HUDEP-2 (cell line): ENCODE results near the gene ALPL.
A peak's percentile ranks its signal among the peaks of the same experiment; 100 is the strongest.
"Not testable (repeated sequence)": the region's sequence is repeated elsewhere in the genome, so short reads cannot be mapped to it uniquely, and the experiment has no call there.

Experiments
- DNase-seq, 76 experiments: peaks; one replicate each; lab custom pipeline; 2025; ENCODE audit not compliant: unreplicated experiment in 76 of 76; lab: John Stamatoyannopoulos, UW

Gene ALPL

DNA sequence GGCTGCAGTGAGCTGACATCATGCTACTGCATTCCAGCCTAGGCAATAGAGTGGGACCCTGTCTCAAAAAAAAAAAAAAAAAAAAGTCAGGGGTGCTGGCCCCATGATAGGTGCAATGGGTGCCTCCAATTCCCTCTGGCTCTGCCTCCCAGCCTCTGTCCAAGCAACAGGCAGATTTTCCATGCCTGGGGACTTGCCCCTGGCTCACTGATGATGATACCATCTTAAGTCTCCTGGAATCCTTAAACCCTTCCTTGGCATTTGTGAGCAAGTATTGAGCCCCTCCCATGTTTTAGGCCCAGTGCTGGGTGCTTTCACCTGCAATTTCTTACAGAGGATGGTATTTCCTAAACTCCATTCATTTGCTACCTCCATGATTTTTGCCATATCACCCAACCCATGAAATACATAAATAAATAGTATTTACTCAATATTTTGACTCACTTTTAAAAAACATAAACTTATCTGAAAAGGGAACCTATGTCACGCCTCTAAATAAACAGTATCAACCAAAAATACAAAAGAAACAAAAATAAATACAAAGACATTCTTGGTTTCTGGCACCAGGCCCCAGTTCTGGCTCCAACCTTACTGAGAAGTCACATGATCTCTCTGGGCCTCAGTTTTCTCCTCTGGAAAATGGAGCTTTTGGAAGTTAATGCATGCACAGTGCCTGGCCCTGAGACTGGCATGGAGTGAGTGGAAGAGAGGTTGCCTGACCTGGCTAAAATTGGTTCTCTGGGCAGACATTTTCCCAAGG lies 1.5 kb upstream of the ALPL start:
- no peak for DNase-seq

DNA sequence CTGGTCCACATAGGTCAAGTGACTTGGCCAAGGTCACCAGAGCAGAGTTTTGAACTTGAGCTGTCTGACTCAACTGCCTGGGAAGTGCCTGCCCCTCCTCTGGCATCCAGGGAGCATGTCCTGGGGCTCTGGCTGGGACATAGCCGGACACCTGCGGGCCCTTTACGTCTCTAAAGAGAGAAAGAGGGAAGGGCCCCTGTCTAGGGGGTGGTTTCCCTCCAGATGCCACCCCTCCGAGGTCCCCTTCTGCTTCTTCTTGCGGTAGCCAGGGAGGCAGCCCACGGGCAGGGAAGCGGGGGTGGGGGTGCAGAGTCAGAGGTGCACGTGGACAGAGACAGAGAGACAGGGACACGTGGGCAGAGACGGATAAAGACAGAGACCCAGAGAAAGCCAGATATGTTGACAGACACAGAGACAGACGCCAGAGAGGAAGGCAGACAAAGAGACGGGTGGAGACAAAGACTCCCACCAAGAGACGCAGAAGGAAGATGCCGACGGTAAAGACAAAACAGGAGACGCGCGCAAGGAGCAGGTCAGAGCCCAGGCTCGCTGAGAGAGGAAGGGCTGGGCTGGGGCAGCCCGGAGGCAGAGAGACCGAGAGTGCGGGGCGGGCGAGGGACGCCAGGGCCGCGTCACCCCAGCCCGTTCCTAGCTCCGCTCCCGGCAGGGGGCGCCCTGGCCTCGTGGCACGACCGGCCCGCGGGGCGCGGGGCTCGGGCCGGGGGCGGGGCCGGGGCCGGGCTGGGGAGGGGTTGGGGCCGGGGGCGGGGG lies 458 bp upstream of the ALPL start:
- DNase-seq, result peak in 55 of 76 experiments; percentile 6 to 79 (median 49)

DNA sequence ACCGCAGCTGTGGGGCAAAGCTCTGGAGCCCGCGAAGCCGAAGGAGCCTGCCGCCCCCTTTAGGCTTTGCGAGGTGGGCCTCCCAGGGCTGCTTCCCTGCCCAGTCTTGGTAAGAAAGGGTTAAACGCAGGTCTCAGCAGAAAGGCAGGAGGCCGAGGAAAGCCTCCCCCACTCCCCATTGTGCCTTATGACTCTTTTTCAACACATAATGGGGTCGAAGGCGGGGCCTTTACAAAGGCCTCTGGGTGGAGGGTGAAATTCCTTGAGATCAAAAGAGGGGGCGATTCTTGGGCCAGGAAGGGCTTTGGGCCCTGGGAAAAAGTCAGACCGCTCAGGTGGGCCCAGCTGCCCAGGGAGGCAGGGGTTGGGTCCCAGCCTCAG lies 880 bp downstream of the ALPL start:
- DNase-seq, result no peak

DNA sequence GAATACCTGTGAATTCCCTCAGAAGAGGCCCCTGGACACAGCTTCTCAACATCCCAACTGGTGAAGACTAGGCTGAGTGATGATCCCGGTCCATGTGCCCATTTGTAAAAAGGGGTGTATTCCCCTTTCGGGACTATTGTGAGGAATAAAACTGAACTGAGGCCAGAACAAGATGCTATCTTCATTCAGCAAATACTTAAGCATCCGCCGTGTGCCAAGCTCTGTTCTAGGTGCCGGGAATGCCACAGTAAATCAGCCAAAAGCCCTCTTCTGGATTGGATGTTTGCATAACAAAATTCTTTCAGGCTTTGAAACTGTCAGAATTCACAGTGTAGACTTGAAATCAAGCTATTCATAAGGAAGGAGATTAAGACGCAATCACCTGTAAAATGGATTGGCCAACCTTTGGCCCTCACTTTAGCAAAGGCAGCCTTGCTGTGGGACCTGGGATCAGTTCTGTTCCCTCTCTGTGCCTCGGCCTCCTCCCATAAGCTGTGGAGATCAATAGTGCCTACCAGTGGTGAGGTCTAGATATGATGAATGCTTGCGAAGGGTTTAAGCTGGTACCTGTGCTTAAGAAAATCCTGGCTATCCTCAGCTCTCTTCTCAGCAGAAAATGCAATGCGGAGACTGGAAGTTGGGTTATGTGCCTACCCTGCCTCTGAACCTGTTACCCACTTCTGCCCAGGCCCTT lies 1.8 kb downstream of the ALPL start:
- DNase-seq, result peak in 7 of 76 experiments; percentile 5 to 12 (median 10)

DNA sequence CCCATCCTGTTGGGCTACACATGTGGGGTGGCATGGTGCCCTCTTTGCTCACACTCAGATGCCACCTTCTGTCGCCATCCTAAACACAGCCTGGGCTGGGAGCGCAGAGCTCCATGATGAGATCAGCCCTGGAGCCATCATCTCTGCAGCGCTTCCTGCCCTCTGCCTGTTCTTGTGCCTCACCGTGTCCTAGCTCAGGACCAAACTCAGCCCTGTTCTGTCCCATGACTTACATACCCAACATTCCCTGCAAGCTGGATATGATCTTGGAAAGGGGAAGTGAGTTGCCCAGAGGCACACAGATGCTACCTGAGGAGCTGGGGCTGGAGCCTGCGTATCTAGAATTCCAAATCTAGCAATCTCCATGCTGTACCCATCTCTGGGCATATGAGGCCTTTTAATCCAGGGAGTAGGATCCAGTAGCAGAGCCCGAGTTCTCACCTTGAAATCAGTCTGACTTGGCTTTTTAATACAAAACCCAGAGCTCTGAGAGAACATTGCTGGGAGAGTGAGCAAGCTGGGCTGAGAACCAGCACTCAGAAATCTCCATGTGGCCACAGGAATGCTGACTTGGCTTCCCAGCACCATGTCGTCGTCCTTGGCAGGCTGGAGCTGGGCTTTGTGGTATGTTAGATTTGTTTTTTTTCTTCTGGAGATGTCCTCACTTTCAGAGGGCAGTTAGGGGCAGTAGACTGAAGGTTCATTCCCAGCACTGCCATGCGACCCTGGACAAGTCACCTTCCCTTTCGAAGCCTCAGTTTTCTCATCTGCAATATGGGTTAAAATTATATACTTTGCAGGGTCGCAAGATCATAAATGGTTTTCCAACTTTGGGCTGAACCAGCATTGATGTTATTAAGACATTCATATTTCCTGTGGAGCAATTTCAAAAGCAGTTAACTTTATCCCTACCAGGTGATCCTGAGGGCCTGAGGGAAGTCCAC lies 2.6 kb downstream of the ALPL start:
- DNase-seq, result no peak

DNA sequence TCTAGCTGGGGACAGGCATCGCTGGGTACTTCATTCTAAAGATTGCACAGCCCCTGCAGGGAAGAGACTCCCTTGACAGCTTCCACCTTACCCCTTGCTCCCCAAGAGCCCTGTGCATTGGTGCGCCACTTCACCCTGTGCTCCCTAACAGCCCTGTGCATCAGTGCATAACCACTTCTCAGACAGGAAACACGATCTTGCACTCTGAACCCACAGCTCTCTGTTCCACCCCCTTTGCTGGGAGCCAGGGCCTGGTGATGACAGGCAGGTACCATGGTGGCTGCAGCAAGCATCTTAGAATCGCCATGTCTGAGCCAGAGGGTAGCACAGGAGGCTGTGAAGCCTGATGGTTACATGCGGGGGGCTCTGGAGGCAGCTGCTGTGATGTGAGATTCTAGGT lies 5.0 kb downstream of the ALPL start:
- DNase-seq, result no peak

DNA sequence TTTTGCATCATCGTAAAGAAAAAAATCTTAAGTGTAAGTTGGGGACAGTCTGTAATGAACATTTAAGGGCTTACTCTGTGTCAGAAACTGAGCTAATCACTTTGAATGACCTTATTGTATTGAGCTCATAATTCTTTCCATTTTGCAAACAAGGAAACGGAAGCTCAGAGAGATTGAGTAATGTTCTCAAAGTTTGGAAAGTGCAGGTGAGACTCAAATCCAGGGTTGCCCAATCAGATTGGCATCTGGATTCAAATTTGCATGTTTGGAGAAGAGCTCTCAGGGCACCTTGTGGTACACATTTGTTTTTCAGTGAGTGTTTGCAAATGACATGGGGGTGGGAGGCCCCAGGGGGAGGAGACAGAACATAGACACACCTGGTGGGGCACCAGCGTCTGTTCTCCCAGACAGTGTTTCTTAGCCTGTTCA lies 8.0 kb downstream of the ALPL start:
- DNase-seq, result no peak

DNA sequence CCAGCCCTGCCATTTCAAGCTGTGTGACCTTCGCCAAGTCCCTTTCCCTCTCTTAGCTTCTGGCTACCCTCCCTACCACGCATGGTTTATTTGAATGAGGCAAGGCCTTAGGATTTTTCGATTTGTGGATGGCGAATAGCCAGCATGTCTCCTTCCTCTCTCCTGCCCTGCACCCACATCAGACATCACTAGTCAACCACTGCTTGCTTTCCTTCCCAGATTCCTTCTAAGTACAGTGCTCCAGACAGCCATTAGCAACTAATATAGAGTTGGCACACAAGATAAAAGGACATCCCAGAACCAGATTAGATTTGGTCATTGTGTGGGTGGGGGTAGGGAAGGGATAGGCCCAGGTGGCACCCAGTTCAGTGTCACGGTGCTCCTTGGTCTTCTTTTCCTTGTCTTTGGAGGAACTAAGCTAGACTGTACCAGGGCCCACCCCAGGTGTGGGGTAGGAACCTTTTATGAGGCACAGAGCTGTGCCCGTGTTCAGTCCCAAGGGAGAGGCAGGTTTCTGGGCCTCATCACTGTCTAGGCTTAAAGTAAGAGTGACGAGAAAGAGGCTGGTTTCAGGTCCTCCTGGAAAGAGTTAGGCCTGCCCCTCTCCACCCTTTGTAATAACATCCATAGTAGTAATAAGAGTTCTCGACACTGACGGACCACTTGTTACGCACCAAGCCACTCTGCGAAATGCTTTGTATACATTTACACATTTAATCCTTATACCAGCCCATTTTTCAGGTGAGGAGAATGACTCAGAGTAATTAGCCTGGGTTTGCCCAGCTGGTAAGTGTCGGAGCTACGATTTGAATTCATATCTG lies 8.6 kb downstream of the ALPL start:
- no peak for DNase-seq

DNA sequence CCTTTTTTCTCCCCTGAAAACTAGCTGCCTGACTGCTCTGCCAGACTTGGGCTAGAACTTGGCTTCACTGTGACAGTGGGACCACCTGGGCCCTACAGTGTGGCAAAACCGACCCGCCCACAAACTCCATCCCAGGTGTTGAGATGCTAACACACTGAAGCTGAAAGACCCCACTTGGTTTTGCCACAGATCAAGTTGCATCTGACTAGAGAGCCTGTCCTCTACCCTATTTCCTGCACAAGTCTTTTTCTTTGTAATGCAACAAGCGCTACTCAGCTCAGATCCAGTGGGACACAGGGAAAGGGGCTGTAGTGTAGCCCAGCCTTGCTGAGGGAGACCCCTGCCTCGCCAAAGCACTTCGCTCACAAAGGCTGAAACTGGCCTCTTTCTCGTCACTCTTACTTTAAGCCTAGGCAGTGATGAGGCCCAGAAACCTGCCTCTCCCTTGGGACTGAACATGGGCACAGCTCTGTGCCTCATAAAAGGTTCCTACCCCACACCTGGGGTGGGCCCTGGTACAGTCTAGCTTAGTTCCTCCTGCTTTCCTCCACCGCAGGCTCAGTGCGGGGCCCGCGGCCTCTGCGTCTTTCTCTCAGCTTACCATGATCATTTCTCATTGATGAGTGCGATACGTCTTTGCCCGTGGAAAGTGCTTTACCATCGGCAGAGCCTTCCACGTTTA lies 9.7 kb downstream of the ALPL start:
- DNase-seq, result no peak

DNA sequence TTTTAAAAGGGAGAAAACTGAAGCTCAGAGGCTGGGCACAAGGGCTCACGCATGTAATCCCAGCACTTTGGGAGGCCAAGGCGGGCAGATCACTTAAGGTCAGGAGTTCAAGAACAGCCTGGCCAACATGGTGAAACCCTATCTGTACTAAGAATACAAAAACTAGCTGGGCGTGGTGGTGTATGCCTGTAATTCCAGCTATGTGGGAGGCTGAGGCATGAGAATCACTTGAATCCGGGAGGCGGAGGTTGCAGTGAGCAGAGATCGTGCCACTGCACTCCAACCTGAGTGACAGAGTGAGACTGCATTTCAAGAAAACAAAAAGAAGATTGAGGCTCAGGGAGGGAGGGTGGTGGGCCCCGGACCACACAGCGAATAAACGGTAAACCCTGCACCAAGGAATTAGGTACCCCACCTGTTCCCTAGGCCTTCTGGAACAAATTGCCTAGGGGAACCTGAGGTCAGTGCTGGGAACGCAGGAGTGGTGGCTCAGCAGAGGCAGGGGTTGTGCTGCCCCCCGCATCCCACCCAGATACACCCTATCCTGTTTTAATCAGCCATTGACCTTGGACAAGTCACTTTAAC lies 10.4 kb downstream of the ALPL start:
- not testable (repeated sequence) for DNase-seq

DNA sequence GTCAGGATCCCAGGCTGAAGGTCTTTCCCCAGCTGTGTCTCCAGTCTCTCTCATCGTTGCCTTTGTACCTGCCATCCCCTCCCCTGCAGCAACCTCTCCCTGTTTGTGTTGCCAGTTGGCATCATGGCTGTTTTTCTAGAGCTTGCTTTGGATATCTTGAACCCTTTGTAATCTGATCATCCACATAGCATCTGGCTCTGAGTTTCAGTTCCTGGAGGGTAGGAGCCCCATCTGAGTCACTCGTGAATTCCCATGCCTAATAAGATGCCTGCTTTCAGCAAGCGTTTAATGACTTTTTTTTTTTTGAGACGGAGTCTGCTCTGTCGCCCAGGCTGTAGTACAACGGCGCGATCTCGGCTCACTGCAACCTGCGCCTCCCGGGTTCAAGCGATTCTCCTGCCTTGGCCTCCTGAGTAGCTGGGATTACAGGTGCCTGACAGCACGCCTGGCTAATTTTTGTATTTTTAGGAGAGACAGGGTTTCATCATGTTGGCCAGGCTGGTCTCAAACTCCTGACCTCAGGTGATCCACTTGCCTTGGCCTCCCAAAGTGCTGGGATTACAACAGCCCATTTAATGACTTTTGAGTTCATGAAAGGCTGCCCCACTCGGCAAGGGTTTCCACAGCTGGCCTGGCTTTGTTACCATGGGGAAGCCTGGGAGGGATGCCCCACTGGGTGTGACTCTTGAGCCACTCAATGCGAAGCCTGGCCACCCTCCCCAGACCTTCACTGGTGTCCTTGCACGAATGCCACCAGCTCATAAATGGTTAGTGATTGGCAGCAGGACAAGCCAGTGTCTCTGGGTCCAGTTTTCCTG lies 11.9 kb downstream of the ALPL start:
- DNase-seq, result no peak

DNA sequence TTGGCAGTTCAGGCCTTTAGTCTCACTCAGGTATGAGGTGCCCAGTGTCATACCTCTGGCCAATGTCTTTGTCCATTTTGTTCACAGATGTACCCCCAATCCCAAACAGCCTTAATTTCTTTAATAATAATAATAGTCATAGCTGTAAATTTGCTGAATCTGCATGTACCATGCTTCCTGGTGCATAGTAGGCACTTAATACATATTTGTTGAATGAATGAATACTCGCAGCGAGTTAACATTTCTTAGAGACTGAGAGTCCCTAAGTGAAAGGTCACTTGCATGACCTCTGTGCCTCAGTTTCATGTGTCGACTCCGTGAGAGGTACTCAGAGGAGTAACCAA lies 12.5 kb downstream of the ALPL start:
- DNase-seq, result no peak

DNA sequence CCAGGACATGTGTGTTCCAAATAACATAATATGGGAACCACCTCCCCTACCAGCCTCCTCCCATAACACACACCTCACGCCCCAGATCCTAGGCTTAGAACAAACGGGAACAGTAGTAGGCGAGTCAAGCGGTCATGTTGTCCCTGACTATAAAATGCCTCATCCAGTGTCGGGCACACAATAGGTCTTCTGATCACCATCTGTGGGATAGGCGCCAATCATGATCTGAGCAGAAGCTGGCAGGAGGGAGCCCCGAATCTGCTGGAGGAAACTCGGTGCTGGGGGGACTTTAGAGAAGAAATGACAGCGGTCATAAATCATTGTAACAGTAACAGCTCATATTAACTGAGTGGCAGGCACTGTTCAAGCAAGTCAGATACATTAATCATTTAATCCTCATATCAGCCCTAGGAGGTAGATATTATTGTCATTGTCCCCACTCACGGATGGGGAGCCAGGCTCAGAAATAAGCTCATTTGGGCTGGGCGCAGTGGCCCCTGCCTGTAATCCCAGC lies 13.4 kb downstream of the ALPL start:
- DNase-seq, result no peak

DNA sequence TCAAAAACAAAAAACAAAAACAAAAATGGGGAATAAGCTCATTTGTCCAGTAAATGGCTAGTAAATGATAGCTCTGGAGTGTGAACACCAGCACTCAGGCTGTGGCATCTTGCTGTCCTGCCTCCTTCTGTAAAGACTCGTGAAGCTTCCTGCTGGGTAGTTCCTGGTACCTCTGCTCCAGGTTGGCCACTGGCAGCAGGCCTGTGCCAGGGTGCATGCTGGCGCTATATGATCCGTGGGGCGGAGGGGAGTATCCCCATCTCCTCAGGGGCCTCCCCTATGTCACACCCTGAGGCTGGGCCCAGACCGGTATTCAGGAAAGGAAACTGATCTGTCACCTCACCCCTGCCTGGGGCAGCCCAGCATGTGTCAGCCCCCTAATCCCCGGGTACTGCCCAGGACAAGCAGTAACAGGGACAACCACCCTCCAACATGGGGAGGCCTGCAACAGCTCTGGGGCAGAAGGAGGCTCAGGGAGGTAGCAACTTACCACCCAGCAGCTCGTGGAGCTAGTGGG lies 14.1 kb downstream of the ALPL start:
- DNase-seq, result no peak

DNA sequence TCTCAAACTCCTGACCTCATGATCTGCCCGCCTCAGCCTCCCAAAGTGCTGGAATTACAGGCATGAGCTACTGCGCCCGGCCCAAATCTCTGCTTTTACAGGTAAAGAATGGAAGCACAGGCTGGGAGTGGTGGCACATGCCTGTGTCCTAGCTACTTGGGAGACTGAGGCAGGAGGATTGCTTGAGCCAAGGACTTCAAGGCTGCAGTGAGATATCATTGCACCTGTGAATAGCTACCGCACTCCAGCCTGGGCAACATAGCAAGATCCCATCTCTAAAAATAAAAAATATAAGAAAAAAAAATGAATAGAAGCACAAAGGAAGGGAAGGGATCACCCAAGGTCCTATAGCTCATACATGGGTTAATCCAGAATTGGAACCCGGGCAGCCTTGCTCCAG lies 15.0 kb downstream of the ALPL start:
- no peak for DNase-seq

DNA sequence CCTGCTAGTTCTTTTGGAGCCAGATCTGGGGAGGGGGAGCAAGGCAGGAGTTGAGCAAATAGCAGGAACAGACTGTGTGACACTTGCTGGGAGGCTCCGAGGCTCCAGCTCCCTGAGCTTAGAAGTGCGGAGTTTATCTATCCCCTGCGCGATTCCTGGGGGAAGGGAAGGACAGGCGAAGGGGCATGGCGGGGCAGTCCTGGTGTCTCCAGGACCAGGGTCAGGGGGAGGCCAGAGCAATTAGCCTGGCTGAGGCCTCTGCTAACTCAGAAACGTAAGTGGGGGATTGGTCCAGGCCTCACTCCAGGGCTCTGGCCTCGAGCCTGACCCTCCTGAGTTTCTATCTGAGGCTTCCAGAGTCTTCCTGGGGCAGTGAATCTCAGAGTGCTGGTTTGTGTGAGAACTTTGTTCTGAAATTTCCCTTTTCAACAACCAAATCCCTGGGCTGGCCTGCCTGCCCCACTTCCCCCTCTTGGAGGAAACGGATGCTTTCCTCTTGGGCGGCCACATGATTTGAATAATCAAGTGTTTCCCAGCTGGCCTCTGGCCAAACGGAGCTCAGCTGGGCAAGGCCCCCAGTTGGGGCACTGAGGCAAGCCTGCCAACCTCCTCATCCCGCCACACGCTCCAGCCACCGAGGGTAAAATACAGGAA lies 15.6 kb downstream of the ALPL start:
- no peak for DNase-seq

DNA sequence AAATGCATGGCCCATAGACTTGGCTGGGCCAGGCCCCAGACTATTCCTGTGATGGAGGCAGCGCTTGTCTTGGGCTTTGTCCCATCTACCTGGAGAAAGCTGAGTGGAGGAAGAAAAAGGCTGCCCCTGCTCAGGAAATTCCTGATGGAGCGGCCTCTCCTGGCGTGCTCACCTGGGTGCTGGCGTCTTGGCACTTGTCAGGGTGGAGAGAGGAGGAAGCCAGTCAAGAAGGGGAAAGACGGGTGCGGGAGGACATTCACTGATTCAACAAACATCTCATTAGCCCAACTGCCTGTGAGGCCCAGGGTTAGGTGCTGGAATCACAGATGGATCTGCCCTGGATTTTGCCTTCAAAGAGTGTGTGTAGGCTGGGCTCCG lies 16.1 kb downstream of the ALPL start:
- no peak for DNase-seq
